ENCODE data around the gene YKT6.

- TF ChIP-seq CTCF (conservative IDR thresholded peaks at IDR 0.05) (no peak), EZH2 (IDR thresholded peaks at IDR 0.05; ENCODE audit: low read depth) (no peak)
These were observed 20.1 kb upstream of the YKT6 start for GRCh38 chr7:44180631-44181030.

All from PC-9 (cell line).